ENCODE data around the gene BBOX1.
"Not testable (repeated sequence)": the region's sequence is repeated elsewhere in the genome, so short reads cannot be mapped to it uniquely, and the experiment has no call there.

The BBOX1 gene

GRCh38 chr11:27040302-27041115, at the start of gene BBOX1:
Gene BBOX1, plus strand, starts transcription at chr11:27040815. Its CDS starts 14,616 bp downstream, at chr11:27055431.
- in situ Hi-C loops (cut with HindIII; ENCODE audit: low sequenced_read_pairs), result no loop called here
- DNase-seq (ENCODE audit: low read depth), result no peak
- no peak for TF ChIP-seq CTCF (IDR thresholded peaks at IDR 0.05; ENCODE audit: low read depth, low read length, missing control alignments)
- H3K4me3 ChIP-seq (ENCODE audit: low read depth, low read length), result no peak within 1 kb of the TSS

- in situ Hi-C loops (cut with HindIII; ENCODE audit: low sequenced_read_pairs), result no loop called here
- no peak for TF ChIP-seq CTCF (IDR thresholded peaks at IDR 0.05; ENCODE audit: low read depth, low read length, missing control alignments)
- no peak overlapping the region for H3K4me3 ChIP-seq (ENCODE audit: low read depth, low read length)
- peak; percentile 59 for DNase-seq (ENCODE audit: low read depth)
Measured at GRCh38 chr11:26992031-26992541, 48.5 kb upstream of the BBOX1 start.

GRCh38 chr11:26993965-26994457, 46.6 kb upstream of the BBOX1 start, which contains the start of gene FIBIN:
Gene FIBIN, plus strand, starts transcription at chr11:26994112. Its CDS starts 415 bp downstream, at chr11:26994527.
- in situ Hi-C loops (cut with HindIII; ENCODE audit: low sequenced_read_pairs), result no loop called here
- peak within 1 kb of the TSS; percentile 55 for H3K4me3 ChIP-seq (ENCODE audit: low read depth, low read length)
- DNase-seq (ENCODE audit: low read depth), result no peak
- TF ChIP-seq CTCF (IDR thresholded peaks at IDR 0.05; ENCODE audit: low read depth, low read length, missing control alignments), result no peak

GRCh38 chr11:26994631-26995095, 46.0 kb upstream of the BBOX1 start:
- in situ Hi-C loops (cut with HindIII; ENCODE audit: low sequenced_read_pairs), result no loop called here
- no peak for TF ChIP-seq CTCF (IDR thresholded peaks at IDR 0.05; ENCODE audit: low read depth, low read length, missing control alignments)
- H3K4me3 ChIP-seq (ENCODE audit: low read depth, low read length), result peak overlapping the region; percentile 55
- no peak for DNase-seq (ENCODE audit: low read depth)

GRCh38 chr11:26995701-26996460, 44.7 kb upstream of the BBOX1 start:
- H3K4me3 ChIP-seq (ENCODE audit: low read depth, low read length), result peak overlapping the region; percentile 55
- in situ Hi-C loops (cut with HindIII; ENCODE audit: low sequenced_read_pairs), result no loop called here
- no peak for TF ChIP-seq CTCF (IDR thresholded peaks at IDR 0.05; ENCODE audit: low read depth, low read length, missing control alignments)
- DNase-seq (ENCODE audit: low read depth), result no peak

GRCh38 chr11:26997378-26997777, 43.2 kb upstream of the BBOX1 start:
- no peak for TF ChIP-seq CTCF (IDR thresholded peaks at IDR 0.05; ENCODE audit: low read depth, low read length, missing control alignments)
- peak; percentile 34 for DNase-seq (ENCODE audit: low read depth)
- H3K4me3 ChIP-seq (ENCODE audit: low read depth, low read length), result no peak overlapping the region
- in situ Hi-C loops (cut with HindIII; ENCODE audit: low sequenced_read_pairs), result no loop called here

- H3K4me3 ChIP-seq (ENCODE audit: low read depth, low read length); in situ Hi-C loops (cut with HindIII; ENCODE audit: low sequenced_read_pairs); DNase-seq (ENCODE audit: low read depth): not testable (repeated sequence)
Measured at GRCh38 chr11:27001136-27001730, 39.4 kb upstream of the BBOX1 start.

Measured in astrocyte of the cerebellum (primary cell).